HepG2 (cell line): ENCODE measurements around the gene TFB1M. TPM values are rescaled to one million over a fixed set of nuclear protein-coding genes. Genes with fewer than 3 reads are reported as not detected.

Source experiments
- ATAC-seq: fragments of 200-7000 bp; cut with Tn5 transposase; 3 replicates; pipeline ENCODE4 v1.9.1; 2020; ENCODE audit warnings: mild to moderate bottlenecking, moderate library complexity
- BruUV-seq: library from RNA; stranded (reverse); fragments of 400-500 nt; replicated peaks from 2 replicates; lab custom pipeline; 2021; lab: Mats Ljungman, UMichigan
- CTCF ChIA-PET: fragments of 300-600 bp; formaldehyde crosslinking; extraction: SDS; loops from one replicate; lab custom pipeline; 2021; ENCODE audit warnings: low total read pairs, inconsistent platforms, low intra/inter-chr PET ratio; lab: Yijun Ruan, JAX
- POLR2A ChIA-PET: fragments of 350-600 bp; sonication (Branson Sonifier 250); formaldehyde crosslinking; loops from one replicate; lab custom pipeline; 2020; ENCODE audit warnings: antibody characterized with exemption, inconsistent platforms; lab: Yijun Ruan, JAX
- DNase-seq: peaks from one replicate; pipeline ENCODE4 v3.0.0-alpha.2; 2015; ENCODE audit warnings: low spot score
- FAIRE-seq: peaks from 3 replicates; lab custom pipeline; 2011; peaks lifted over from hg19 to GRCh38; lab: Jason Lieb, UNC
- H2AFZ ChIP-seq: one replicate; pipeline ENCODE4 v1.6.1; 2011; ENCODE audit warnings: low read length, inconsistent platforms
- H3K27ac ChIP-seq: fragments of 300-600 bp; 3 replicates; pipeline ENCODE4 v1.8.0; 2011; ENCODE audit warnings: mixed run types, mild to moderate bottlenecking, mixed read lengths, low read length, inconsistent platforms; ENCODE audit not compliant: insufficient read depth; ENCODE audit errors: extremely low read length
- H3K27me3 ChIP-seq, 2 experiments: fragments of 200-600 bp in 1 of 2; 2 replicates in 1 of 2; 3 replicates in 1 of 2; pipeline versions ENCODE4 v1.6.0 to v1.8.0; 2011; ENCODE audit warnings: low read length in 2 of 2, mild to moderate bottlenecking in 2 of 2, moderate library complexity in 2 of 2, inconsistent platforms in 1 of 2; ENCODE audit not compliant: insufficient read depth in 2 of 2, control insufficient read depth in 1 of 2
- H3K36me3 ChIP-seq, 2 experiments: fragments of 200-600 bp in 1 of 2; replicated peaks in 1 of 2; 2 replicates in 1 of 2; 3 replicates in 1 of 2; pipeline versions ENCODE4 v1.5.1 to v1.8.0; 2011; ENCODE audit warnings: low read length in 2 of 2, inconsistent platforms in 1 of 2; ENCODE audit not compliant: insufficient read depth in 2 of 2, control insufficient read depth in 1 of 2
- H3K4me1 ChIP-seq: 2 replicates; pipeline ENCODE4 v1.5.1; 2012; ENCODE audit warnings: low read length, inconsistent platforms; ENCODE audit not compliant: insufficient read depth
- H3K4me2 ChIP-seq: 2 replicates; pipeline ENCODE4 v1.6.0; 2011; ENCODE audit warnings: low read depth, low read length, inconsistent platforms
- H3K4me3 ChIP-seq, 3 experiments: fragments of 200-600 bp in 1 of 3; sonication (generic), shearing (Covaris generic) in 1 of 3; replicated peaks in 1 of 3; 2 replicates each; pipeline ENCODE4 v1.5.1; 2011 to 2016; ENCODE audit warnings: low read length in 3 of 3, inconsistent platforms in 2 of 3, low read depth in 2 of 3, mild to moderate bottlenecking in 2 of 3, control low read depth in 1 of 3, mixed read lengths in 1 of 3; ENCODE audit not compliant: insufficient read depth in 1 of 3
- H3K79me2 ChIP-seq: one replicate; pipeline ENCODE4 v1.6.1; 2011; ENCODE audit warnings: low read length, inconsistent platforms; ENCODE audit not compliant: insufficient read depth
- H3K9ac ChIP-seq: 2 replicates; pipeline ENCODE4 v1.6.0; 2011; ENCODE audit warnings: mild to moderate bottlenecking, low read depth, low read length, inconsistent platforms; ENCODE audit not compliant: insufficient read depth
- H3K9me3 ChIP-seq: 2 replicates; pipeline ENCODE4 v1.5.1; 2012; ENCODE audit warnings: mild to moderate bottlenecking, low read length
- H4K20me1 ChIP-seq: 2 replicates; pipeline ENCODE4 v1.6.0; 2011; ENCODE audit warnings: inconsistent platforms, mild to moderate bottlenecking, low read length, moderate library complexity; ENCODE audit not compliant: insufficient read depth
- AGO2 ChIP-seq: fragments of 200-400 bp; formaldehyde crosslinking; optimal IDR thresholded peaks from 2 replicates; pipeline ENCODE3; 2017; ENCODE audit warnings: mild to moderate bottlenecking, low read depth, low read length, moderate library complexity
- ARNT ChIP-seq: fragments of 450-650 bp; IDR thresholded peaks from 2 replicates; pipeline ENCODE4 v1.6.1; 2017
- CEBPB ChIP-seq: IDR thresholded peaks from 2 replicates; pipeline ENCODE4 v1.6.1; 2011; ENCODE audit warnings: low read depth, low read length, improper control_type of control experiment, borderline replicate concordance
- FOXO1 ChIP-seq: sonication (generic); formaldehyde crosslinking; IDR thresholded peaks from 2 replicates; pipeline ENCODE4 v1.4.0; 2020; ENCODE audit warnings: missing genetic modification reagents
- MTA3 ChIP-seq: sonication (generic); formaldehyde crosslinking; IDR thresholded peaks from 2 replicates; pipeline ENCODE4 v1.4.0; 2020; ENCODE audit warnings: missing genetic modification reagents
- RBFOX2 ChIP-seq: fragments of 200-400 bp; formaldehyde crosslinking; IDR thresholded peaks from 2 replicates; pipeline ENCODE4 v1.6.1; 2017; ENCODE audit warnings: low read depth, mild to moderate bottlenecking, low read length
- SATB2 ChIP-seq: sonication (generic); formaldehyde crosslinking; IDR thresholded peaks from 2 replicates; pipeline ENCODE4 v1.5.0; 2020; ENCODE audit warnings: missing genetic modification reagents
- SIX4 ChIP-seq: sonication (generic); formaldehyde crosslinking; IDR thresholded peaks from 2 replicates; pipeline ENCODE4 v1.4.0; 2020; ENCODE audit warnings: missing genetic modification reagents
- SMARCE1 ChIP-seq: fragments of 450-650 bp; IDR thresholded peaks from 2 replicates; pipeline ENCODE4 v1.6.1; 2017; ENCODE audit warnings: borderline replicate concordance
- TRAFD1 ChIP-seq: sonication (generic); formaldehyde crosslinking; IDR thresholded peaks from 2 replicates; pipeline ENCODE4 v1.5.1; 2020; ENCODE audit warnings: missing genetic modification reagents, mild to moderate bottlenecking, borderline replicate concordance
- ZFP37 ChIP-seq: sonication (generic); formaldehyde crosslinking; IDR thresholded peaks from 2 replicates; pipeline ENCODE4 v1.4.0; 2020; ENCODE audit warnings: missing genetic modification reagents, borderline replicate concordance
- ZHX2 ChIP-seq, 2 experiments: sonication (generic) in 1 of 2; formaldehyde crosslinking in 1 of 2; IDR thresholded peaks; 2 replicates each; pipeline versions ENCODE4 v1.6.1 to v1.9.0; 2014 to 2022; ENCODE audit warnings: antibody characterized with exemption in 1 of 2, borderline replicate concordance in 1 of 2, inconsistent platforms in 1 of 2, low read depth in 1 of 2, missing genetic modification reagents in 1 of 2
- ZNF251 ChIP-seq: sonication (generic); formaldehyde crosslinking; IDR thresholded peaks from 2 replicates; pipeline ENCODE4 v1.9.0; 2021; ENCODE audit warnings: mild to moderate bottlenecking, missing genetic modification reagents
- ZNF296 ChIP-seq: sonication (generic); formaldehyde crosslinking; conservative IDR thresholded peaks from 2 replicates; pipeline ENCODE4 v1.5.0; 2020; ENCODE audit warnings: mild to moderate bottlenecking, missing genetic modification reagents
- ZNF326 ChIP-seq: sonication (generic); formaldehyde crosslinking; IDR thresholded peaks from 2 replicates; pipeline ENCODE4 v1.4.0; 2020; ENCODE audit warnings: missing genetic modification reagents, borderline replicate concordance
- ZNF34 ChIP-seq: sonication (generic); formaldehyde crosslinking; IDR thresholded peaks from 2 replicates; pipeline ENCODE4 v1.4.0; 2020; ENCODE audit warnings: mild to moderate bottlenecking, missing genetic modification reagents, borderline replicate concordance
- ZNF839 ChIP-seq: sonication (generic); formaldehyde crosslinking; IDR thresholded peaks from 2 replicates; pipeline ENCODE4 v1.4.0; 2020; ENCODE audit warnings: missing genetic modification reagents, mild to moderate bottlenecking, borderline replicate concordance
- ZSCAN30 ChIP-seq: sonication (generic); formaldehyde crosslinking; IDR thresholded peaks from 2 replicates; pipeline ENCODE4 v1.5.0; 2020; ENCODE audit warnings: mild to moderate bottlenecking, missing genetic modification reagents
- WGBS: methylation state at CpG from one replicate; pipeline ENCODE4 v1.1.6; 2017; ENCODE audit warnings: low lambda C conversion rate; 5-methylcytosine and 5-hydroxymethylcytosine counted together
- in situ Hi-C: cut with HindIII; loops from 2 replicates; pipeline ENCODE4 v1.10.0; 2017; ENCODE audit warnings: low pct_unique_long_range_greater_than_20kb; ENCODE audit not compliant: extremely low pct_ligation_motif_present
- intact Hi-C: fragments of 100-400 bp; cut with micrococcal nuclease; formaldehyde crosslinking; loops from one replicate; pipeline ENCODE4 v1.10.0; 2022; ENCODE audit not compliant: unreplicated experiment
- polyA plus RNA-seq, 8 experiments: library from polyadenylated mRNA; depleted of rRNA in 3 of 8; stranded (reverse) in 7 of 8; unstranded in 1 of 8; fragments of >200 nt; fragmentation: Illumina TruSeq in 4 of 8; extraction: Trizol in 4 of 8; gene quantifications; 2 replicates each; pipeline versions ENCODE4 v1.2.1 to v1.2.3, GENCODE V29; 2011 to 2016; ENCODE audit warnings: low read depth in 4 of 8, missing spikeins in 1 of 8, mixed read lengths in 1 of 8; ENCODE audit not compliant: insufficient read depth in 1 of 8
- total RNA-seq, 5 experiments: library from RNA; depleted of rRNA; stranded (reverse); fragments of >200 nt; fragmentation: Illumina TruSeq; extraction: Trizol; gene quantifications; 2 replicates each; pipeline ENCODE4 v1.2.3, GENCODE V29; 2016; ENCODE audit warnings: low read depth in 1 of 5

The TFB1M gene
- total and polyA plus RNA-seq, 2 of the 13 experiments (the other 11 are each of a cell fraction or from before 2014, with no cell fraction given): 91.4 to 122 TPM

GRCh38 chr6:155328074-155328538 is 13.8 kb upstream of the TFB1M start:
- Histone ChIP-seq H3K4me1 (peaks cover 70% of the 10 kb centered on the region), H2AFZ (no peak overlapping the region), H3K27me3 (no peaks in the 10 kb centered on the region; a peak in 1 of 5 replicates), H3K4me3 (peak overlapping the region; percentile 77 to 88 (median 82)), H4K20me1 (no peaks in the 10 kb centered on the region), H3K9me3 (no peaks in the 10 kb centered on the region), H3K4me2 (peak overlapping the region; percentile 95), H3K79me2 (peaks cover 39% of the 10 kb centered on the region), H3K36me3 (0 out of 5 replicates have a peak, but pooled peaks cover 0 to 2% of the 10 kb centered on the region in 2 experiments), H3K27ac (peak overlapping the region; percentile 100), H3K9ac (peak overlapping the region; percentile 100)
- BruUV-seq: TSS peak; percentile 78
- FAIRE-seq (no peak), DNase-seq (no peak), ATAC-seq (peak; percentile 16)
- intact Hi-C loops (loop anchor here (1.0 kb wide), 4 partner anchors 14 to 158 kb away; partner anchors contain the start of gene TFB1M), in situ Hi-C loops (loop anchor here (5.0 to 10.0 kb wide), 5 partner anchors 74 to 437 kb away; no protein-coding TSS in a partner anchor)
- POLR2A ChIA-PET: interaction anchor here (0.7 to 7.7 kb wide), 31 partner anchors 11 to 233 kb away, joined by 3 to 155 read pairs (median 5); partner anchors contain the start of gene TFB1M
- 0% methylated on average over 6 of the region's 6 CpGs for WGBS
- CTCF ChIA-PET: interaction anchor here (0.7 to 3.3 kb wide), 6 partner anchors 13 to 437 kb away, joined by 3 to 43 read pairs (median 6); no protein-coding TSS in a partner anchor
- TF ChIP-seq MTA3 (CRISPR knock-in tag): no peak
- TF ChIP-seq SIX4: no peak
- TF ChIP-seq ZNF296 (CRISPR knock-in tag): no peak
- 0 out of 2 replicates have a peak, but pooled peaks have one; percentile 73 for TF ChIP-seq TRAFD1 (CRISPR knock-in tag)
- TF ChIP-seq ZNF326: 0 out of 2 replicates have a peak, but pooled peaks have one; percentile 15
- peak; percentile 87 for TF ChIP-seq AGO2
- no peak for TF ChIP-seq ZNF839 (CRISPR knock-in tag)
- TF ChIP-seq SMARCE1: no peak
- no peak for TF ChIP-seq FOXO1 (CRISPR knock-in tag)
- no peak for TF ChIP-seq ZSCAN30 (CRISPR knock-in tag)
- TF ChIP-seq RBFOX2: peak; percentile 95
- TF ChIP-seq ARNT: no peak
- TF ChIP-seq CEBPB: no peak
- TF ChIP-seq ZNF251: no peak
- TF ChIP-seq SATB2 (CRISPR knock-in tag): no peak; the same call in 1 of the 2 replicates
- no peak for TF ChIP-seq ZFP37 (CRISPR knock-in tag)
- no peak for TF ChIP-seq ZHX2 (IDR thresholded peaks at IDR 0.05; ENCODE audit: low read depth)
- no peak for TF ChIP-seq ZHX2 (CRISPR knock-in tag; IDR thresholded peaks at IDR 0.05; ENCODE audit: borderline replicate concordance)
- TF ChIP-seq ZNF34 (CRISPR knock-in tag): no peak
